ENCODE measurements around the gene PRPF40B. TPM values are rescaled to one million over a fixed set of nuclear protein-coding genes. Genes with fewer than 3 reads are reported as not detected.

PRPF40B gene
- total RNA-seq, 1 donor from 2014 or later = 17.1 TPM

DNA sequence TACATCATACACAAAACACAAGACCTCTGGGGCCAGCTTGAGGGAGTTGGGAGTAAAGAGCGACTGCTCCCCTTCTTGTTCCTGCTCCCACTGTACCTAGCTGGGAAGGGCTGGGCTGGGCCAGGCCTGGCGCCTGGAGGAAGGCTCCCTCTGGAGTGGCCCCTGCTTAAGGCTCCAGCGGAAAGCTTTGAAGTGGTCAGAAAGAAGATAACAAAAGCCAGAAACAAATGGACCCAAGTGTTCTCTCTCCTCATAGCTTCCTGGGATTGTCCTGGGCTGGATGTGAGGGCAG lies 25.3 kb downstream of the PRPF40B start:
- intact Hi-C loops (cut with DNase I) = no loop called here
- DNase-seq (ENCODE audit: missing footprints) = no peak
- no peak for ATAC-seq

DNA sequence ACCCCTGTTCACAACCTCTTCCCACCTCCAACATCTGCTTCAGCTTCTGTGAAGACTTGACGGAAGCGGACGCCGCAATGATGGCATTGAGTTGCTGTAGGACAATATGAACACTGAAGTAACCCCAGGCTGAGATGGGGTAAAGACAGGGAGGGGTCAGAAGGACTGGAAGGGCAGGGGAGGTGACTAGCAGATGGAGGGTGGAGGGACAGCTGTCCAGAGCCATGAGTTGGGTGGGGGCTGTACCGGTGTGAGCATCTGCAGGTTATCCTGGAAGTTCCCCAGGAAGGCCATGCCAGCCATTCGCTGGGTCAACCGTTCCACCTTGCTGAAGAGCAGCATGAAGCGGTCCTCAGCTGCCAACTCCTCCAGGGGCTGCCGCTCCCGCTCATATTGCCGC lies 26.1 kb downstream of the PRPF40B start:
- intact Hi-C loops (cut with DNase I) = no loop called here
- no peak for ATAC-seq
- no peak for DNase-seq (ENCODE audit: missing footprints)

DNA sequence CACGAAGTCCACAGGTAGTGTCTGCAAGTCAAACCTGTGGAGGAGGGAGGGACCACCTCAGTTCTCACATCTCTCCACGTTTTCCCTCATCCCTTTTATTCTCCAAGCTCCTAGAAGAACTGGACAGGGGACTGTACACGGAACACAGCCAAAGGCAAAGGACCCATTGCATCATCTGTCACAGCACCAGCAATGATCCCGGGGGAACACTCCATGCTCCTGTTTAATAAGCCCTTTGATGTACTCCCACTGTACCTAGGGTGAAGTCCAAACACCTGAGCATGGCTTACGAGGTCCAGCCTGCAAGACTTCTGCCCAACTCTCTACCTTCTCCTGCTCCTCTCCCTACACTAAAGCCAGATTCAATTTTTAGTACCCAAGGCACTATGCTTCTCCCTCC lies 26.5 kb downstream of the PRPF40B start:
- DNase-seq (ENCODE audit: missing footprints) = no peak
- intact Hi-C loops (cut with DNase I) = no loop called here
- ATAC-seq = no peak

DNA sequence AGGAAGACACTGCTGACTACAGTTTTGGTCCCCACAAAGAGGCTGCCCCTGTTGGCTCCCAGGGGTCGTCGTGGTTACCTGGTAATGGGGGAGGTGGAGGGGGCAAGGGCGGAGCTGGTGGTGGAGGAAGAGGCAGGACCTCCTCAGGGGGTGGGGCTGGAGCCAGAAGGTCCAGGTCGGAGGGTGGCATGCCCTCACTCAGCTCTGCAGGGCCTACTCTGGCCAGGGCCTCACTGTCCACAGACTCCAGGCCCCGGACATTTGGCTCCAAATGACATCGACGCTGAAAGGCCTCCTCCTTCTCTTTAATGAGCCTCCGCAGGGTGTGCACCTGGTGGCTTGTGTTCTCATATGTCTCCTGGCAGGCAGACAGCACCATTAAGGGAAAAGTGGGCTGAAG lies 28.5 kb downstream of the PRPF40B start:
- DNase-seq (ENCODE audit: missing footprints) (no peak), ATAC-seq (no peak)
- intact Hi-C loops (cut with DNase I) = no loop called here

DNA sequence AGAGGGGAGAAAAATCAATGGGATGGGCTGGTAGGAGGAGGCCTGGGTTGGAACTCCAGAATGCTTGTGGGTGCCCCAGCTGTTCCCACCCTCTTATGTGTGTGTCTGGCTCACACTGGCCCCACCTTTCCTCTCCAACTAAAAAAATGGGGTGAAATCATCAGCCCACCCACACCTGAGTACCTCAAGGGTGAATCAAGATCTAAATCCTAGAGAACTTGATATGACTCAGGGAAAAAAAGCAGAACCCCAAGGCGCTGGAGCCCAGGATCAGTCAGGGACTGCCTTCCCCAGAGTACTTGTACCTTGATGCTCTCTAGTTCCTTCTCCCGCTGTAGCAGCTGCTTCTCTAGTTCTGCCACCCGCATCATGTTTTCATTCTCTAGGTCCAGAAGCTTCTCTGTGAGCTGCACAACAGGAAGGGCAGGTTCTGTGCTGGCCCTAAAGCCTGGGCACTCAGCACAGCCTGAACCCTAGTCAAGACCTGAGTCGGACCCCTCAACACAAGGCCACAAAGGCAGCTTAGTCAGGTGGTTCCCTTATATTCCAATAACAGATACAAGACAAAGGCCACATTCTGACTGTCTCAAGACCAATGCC lies 29.7 kb downstream of the PRPF40B start:
- DNase-seq (ENCODE audit: missing footprints) (no peak), ATAC-seq (no peak)
- intact Hi-C loops (cut with DNase I) = no loop called here

DNA sequence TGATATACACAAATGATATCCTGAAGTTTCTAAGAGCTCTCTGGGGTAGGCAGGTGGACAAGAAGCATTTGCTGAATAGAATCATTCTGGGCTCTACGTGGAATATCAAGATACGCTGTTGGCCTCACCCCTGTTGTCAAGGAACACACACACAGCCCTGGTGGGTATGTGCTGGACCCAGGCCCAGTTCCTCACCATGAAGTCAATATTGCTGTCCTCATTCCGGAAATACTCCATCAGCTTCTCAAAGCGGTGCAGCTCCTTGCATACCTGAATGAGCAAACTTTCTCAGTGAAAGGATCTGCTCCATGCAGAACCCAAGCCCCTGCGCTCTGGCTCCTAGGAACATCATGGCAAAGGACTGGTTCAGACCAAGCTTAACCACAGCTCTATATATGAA lies 31.4 kb downstream of the PRPF40B start:
- intact Hi-C loops (cut with DNase I) = no loop called here
- DNase-seq (ENCODE audit: missing footprints) (no peak), ATAC-seq (no peak)

DNA sequence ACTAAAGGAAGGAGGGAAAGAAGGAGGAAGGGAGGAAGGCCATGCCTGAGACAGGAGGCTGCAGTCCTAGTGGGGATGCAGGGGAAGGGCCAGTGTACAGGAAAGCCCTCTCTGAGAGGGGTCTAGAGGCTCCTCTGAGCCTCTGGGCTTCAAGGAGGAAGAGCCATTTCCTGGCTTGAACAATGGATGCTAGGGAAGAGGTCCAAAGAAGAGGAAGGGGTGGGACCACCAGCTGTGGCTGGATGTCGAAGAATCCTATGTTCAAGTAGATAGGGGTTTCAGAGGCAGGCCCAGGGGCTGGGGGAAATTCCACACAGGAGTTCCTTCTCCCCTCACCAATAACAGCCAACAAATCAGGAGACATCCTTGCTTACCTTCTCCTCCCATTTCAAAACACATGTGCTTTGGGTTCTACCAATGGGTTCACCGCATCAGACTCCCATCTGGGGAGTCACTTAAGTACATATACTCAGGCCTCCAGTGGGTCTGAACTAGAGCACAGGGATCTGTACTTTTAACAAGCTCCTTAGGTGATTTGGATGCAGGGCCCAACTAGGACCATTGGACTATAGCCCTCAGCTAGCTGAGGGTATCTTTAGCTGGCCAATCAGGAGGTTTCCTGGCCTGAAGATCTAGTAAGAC lies 32.4 kb downstream of the PRPF40B start:
- no peak for DNase-seq (ENCODE audit: missing footprints)
- peak; percentile 42 for ATAC-seq
- intact Hi-C loops (cut with DNase I) = no loop called here

DNA sequence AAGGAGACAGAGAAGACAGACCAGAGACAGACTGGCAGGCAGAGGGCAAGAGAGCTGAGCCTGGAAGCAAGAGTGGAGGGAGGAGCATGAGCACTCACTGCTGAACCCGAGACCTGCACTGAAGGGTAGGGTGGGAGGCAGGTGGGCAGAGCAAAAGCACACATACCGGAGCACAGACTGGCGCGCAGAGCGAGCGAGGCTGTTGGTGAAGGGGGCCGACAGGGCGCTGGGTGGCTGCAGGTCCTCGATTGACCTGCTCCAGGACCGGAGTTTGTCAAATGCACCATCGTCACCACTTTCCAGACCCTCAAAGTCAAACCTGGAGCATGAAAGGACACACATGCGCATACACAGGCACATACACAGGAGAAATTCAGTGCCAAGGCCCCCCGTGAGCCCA lies 34.9 kb downstream of the PRPF40B start:
- no peak for ATAC-seq
- intact Hi-C loops (cut with DNase I) = no loop called here

DNA sequence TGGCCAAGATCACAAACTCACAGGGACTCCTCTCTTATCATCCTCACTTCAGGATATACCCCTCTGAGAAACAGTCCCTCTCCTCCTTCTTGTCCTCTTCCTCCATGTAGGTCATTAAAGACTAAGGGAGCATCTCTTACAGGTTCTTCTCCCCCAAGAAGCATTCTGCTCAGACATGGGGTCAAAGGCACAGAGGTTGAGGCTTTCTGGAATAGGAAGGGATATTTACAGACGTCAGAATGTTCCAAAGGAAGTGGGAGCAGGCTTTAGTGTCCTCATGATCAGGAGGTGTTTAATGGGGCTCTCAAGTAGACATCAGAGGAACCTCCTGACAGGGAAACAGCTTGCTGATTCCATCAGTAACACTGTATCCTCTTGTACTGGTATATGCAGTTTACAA lies 36.4 kb downstream of the PRPF40B start:
- DNase-seq (ENCODE audit: missing footprints) (no peak), ATAC-seq (no peak)
- intact Hi-C loops (cut with DNase I) = no loop called here

More for the DNA sequence above, 34.9 kb downstream of the PRPF40B start:
- no peak for DNase-seq (ENCODE audit: missing footprints)

DNA sequence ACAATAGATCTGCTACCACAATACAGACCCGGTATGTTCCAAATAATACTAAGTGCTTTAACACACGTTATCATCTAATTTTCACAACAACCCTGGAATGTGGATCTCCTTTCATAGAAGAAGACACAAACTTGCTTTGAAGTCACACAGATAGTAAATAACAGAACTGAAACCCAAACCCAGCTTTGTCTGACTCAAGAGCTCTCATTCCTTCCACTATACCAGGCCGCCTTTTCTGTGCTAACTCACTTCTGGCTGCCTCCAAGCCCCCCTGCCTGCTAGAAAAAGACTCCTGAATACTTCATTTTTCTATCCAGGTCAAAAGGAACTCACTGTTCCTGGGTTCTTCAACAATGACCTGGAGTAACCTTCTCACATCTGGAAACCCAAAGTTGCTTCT lies 37.8 kb downstream of the PRPF40B start:
- DNase-seq (ENCODE audit: missing footprints) (no peak), ATAC-seq (no peak)
- intact Hi-C loops (cut with DNase I) = no loop called here

DNA sequence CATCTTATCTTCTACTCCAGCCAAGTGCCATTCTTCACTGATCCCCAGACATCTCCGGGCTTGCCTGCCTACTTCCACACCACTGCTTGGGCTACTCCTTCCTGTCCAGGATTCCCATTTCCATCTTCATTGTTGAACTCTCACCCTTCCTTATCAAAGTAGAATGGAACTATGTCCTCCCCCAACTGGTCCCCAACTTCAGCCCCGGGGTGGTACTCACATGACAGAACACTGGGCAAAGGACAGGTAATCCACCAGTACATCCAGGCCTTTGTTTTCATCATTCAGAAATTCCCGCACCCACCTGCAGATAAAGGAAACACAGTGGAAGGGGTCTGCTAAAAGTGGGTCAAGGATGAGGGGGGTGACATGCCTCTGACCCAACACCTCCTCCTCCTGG lies 38.4 kb downstream of the PRPF40B start:
- ATAC-seq (no peak), DNase-seq (ENCODE audit: missing footprints) (no peak)
- intact Hi-C loops (cut with DNase I) = no loop called here

DNA sequence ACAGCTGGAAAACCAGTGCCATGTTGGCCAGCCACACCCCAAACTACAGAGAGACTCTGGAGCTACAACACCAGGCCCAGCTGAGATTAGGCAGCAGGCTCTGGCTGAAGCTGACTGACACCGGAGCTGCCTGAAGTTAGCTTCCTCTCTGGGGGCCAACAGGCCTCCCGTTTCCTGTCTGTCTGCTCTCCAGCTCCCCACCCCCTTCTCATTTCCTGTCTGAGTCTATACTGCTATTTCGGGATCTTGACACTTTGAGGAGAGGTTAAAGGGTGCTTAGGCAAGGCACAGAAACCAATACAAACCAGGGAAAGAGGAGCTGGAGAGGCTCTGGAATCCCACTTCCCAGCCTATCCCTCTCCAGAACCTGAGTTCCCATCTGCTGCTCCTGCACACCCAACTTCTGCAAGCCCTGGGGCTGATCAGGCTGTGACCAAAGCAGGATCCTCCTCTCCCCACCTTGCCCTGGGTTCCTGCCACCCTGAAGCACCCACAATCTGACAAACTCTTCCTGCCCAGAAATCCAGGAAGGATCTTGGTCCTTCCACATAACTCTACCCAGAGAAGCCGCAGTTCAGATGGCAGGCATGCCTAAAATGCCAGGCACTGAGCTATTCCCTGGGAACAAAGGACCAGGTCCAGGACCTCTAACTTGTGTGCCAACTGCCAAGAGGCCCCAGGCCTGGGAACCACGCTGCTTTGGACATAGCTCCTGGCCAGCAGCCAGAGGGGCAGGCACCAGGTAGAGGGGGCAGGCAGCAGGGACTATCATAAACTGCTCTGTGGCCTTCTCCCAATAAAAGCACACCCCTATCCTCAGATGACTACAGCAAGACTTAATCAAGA lies 39.9 kb downstream of the PRPF40B start:
- DNase-seq (ENCODE audit: missing footprints) (peak; percentile 82), ATAC-seq (peak; percentile 94)
- intact Hi-C loops (cut with DNase I) = no loop called here

DNA sequence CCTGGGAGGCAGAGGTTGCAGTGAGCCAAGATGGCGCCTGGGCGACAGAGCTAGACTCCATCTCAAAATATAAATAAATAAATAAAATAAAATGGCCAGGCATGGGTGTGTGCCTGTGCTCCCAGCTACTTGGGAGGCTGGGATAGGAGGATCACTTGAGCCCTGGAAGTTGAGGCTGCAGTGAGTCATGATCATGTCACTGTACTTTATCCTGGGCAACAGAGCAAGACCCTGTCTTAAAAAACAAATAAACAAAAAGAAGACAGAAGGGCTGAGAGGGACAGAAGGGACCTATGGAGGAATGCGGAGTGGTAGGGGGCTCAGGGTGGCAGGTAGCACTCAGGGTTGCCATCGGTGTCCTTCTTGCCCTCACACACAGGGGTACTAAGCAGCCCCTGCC lies 40.8 kb downstream of the PRPF40B start:
- ATAC-seq (no peak), DNase-seq (ENCODE audit: missing footprints) (no peak)
- intact Hi-C loops (cut with DNase I) = no loop called here

DNA sequence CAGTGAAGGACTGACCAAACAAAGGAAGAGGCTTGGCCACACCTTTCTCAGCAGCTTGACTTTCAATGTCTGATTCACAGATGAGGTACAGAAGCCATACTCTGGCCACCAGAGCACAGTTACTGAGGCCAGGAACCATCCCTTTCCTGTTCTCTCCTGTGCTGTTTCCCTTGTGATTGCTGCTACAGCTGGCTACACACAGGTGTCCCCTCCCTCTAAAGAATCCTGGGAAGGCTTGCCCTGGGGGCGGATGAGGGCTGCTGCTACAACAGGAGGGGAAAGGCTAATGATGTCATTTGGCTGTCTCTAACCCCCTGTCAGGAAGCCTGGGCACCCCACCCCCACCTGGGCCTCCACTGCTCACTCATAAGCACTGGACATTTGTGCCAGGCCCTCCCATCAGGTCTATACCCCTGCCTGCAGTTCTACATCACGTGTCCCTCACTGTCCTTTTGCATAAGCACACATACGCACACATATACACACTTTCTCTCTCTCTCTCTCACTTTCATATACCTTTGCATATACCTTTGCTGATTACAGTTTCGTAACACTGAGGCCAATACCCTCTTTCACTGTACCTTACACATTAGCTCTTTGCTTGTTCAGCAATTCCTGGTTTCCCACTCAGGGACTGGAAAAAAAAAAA lies 41.4 kb downstream of the PRPF40B start:
- DNase-seq (ENCODE audit: missing footprints) (no peak), ATAC-seq (peak; percentile 15)
- intact Hi-C loops (cut with DNase I) = no loop called here

DNA sequence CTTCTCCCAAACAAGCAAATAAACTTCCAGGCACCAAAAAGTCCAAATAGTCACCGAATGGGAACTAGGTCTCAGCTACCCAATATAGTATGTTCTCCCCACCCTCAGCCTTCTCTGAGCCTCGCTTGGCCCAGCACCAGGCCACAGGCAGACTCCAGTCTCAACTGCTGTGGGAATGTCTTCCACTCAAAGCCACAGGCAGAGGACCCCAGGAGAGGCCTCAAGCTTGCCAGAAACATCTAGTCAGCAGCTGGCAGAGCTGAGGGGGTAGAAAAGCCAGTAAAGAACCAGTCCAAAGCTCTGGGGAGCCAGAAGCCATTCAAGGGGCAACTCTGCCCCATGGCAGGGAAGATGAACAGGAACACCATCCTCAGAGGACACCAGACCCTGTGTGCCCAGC lies 42.0 kb downstream of the PRPF40B start:
- ATAC-seq (no peak), DNase-seq (ENCODE audit: missing footprints) (no peak)
- intact Hi-C loops (cut with DNase I) = no loop called here

DNA sequence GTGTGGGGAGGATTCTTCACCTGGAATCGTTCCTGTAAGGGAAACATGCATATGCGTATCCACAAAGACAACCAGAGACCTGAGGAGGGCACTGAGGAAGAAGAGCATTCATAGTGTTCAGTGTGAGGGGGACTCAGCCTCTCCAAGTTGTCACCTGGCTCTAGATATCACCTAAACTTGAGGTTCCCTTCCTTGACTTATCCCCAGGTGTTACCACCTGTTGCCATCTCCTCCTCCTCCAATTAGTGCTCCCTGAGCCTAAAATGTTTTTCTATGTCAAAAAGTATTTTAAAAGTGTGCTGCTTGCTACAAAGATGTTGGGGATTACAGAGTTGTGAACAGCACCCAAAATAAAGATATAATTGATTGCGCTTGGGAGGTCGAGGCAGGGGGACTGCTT lies 42.8 kb downstream of the PRPF40B start:
- DNase-seq (ENCODE audit: missing footprints) (no peak), ATAC-seq (no peak)
- intact Hi-C loops (cut with DNase I) = no loop called here

DNA sequence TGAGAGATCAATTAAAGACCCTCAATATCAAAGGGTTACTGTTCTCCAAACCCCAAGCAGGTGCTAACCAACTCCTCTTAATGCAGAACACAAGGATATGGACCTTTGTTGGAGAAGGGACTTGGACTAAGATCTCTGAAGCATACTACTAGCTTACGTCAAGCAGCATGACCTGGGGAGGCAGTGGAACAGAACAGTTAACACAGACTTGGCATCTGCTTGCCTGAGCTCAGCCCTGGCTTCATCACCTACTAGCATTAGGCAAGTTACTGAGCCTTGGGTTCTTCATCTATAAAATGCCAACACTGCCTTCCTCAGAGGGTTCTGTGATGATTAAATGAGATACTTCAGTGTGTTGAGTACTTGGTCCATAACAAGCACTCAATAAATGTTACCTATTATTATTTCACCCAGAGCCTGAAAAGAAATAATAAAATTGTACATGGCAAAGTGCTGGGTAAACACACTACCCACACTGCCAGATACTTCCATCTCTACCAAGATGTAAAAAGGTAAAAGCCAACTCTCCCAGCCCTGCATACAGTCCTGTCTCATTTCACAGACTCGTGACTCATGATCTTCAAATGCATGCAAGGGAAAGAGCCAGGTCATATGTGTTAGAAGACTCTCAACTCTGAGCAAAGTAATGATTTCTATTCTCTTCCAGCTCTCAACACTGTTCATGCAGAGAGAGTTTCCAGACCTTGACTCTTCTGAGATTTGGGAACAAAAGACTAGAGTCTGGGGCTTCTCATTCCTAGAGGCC lies 44.1 kb downstream of the PRPF40B start:
- no peak for ATAC-seq
- intact Hi-C loops (cut with DNase I) = no loop called here

DNA sequence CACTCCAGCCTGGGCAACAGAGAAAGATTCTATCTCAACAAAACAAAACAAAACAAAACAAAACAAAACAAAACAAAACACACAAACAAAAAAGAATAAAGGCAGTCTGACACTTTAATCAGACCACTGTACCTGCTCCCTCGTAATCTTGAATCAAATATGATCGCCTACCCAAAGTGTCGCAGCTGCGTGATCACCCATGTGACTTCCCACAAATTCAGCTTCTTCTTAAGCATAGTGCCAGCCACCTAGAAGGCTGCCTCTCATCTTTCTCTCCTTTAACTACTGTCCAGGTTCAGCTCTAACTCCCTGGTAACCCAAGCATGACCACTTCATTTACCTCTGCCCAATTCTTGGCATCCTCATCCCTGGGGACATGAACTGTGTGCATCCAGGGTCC lies 46.4 kb downstream of the PRPF40B start:
- intact Hi-C loops (cut with DNase I) = no loop called here
- ATAC-seq (no peak), DNase-seq (ENCODE audit: missing footprints) (no peak)

More for the DNA sequence above, 44.1 kb downstream of the PRPF40B start:
- DNase-seq (ENCODE audit: missing footprints) = no peak

DNA sequence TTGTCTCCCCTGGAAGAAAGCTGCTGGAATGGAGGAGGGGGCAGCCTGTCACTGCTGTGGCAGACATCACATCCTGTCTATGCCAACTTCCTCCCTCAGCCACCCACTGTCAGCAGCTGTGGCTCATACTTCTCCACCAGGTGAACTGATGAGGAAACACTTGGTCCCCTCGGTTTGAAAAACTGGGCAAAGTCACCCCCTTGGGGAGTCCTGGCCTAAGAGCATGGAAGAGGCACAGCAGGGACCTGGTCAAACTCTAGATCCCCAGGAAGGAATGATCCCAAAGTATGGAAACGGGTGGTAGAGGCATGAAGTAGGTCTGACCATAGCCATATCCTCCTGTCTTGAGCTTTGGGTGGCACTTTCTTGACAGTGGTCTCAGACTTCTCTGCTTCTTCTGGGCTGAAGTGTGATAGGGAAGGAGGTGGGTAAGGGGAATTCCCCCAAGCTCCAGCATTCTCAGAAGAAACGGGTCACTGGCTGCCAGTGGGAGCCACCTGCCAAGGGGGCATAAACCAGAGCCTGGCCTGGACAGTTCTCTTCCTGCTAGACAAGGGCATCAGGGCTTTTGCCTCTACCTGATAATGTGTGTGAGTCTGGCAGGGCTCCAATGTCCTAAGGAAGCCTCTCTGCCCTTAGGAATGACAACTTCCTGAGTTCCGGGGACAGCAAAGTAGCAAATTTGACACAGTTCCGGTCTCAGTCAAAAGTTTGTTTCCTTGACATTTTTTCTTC lies 47.8 kb downstream of the PRPF40B start:
- no peak for DNase-seq (ENCODE audit: missing footprints)
- intact Hi-C loops (cut with DNase I) = no loop called here

More for the DNA sequence above, 47.8 kb downstream of the PRPF40B start:
- no peak for ATAC-seq

All from Right ventricle myocardium inferior (tissue), 1 donor.